Stimulated activated CD4-positive, alpha-beta T cell treated with anti-CD3 and anti-CD28 coated beads, Interleukin-15, amount 100 ng/mL, for 1 hour (primary cell): ENCODE measurements around the gene DNAJB13.

ENCODE experiments used
- DNase-seq, 2 donors: peaks; one replicate each; pipeline ENCODE4 v3.0.0-alpha.2; 2020; ENCODE audit warnings: low read depth in 1 of 2, low spot score in 1 of 2

Gene DNAJB13

GRCh38 chr11:73998846-73999575, 48.2 kb downstream of the DNAJB13 start:
- no peak for DNase-seq

- no peak for DNase-seq
Measured at GRCh38 chr11:73999581-74000306, 48.9 kb downstream of the DNAJB13 start.

- DNase-seq: no peak
Measured at GRCh38 chr11:74000307-74001133, 49.7 kb downstream of the DNAJB13 start.

- DNase-seq: no peak
Measured at GRCh38 chr11:74001822-74002286, 51.0 kb downstream of the DNAJB13 start.

- no peak for DNase-seq
Measured at GRCh38 chr11:74002832-74003231, 52.0 kb downstream of the DNAJB13 start.

- no peak for DNase-seq
Measured at GRCh38 chr11:74004046-74004695, 53.3 kb downstream of the DNAJB13 start.

- peak; percentile 52 to 66 for DNase-seq
Measured at GRCh38 chr11:74004759-74005615, 54.2 kb downstream of the DNAJB13 start.

- DNase-seq: no peak
Measured at GRCh38 chr11:74005721-74006517, 55.1 kb downstream of the DNAJB13 start.

- no peak for DNase-seq
Measured at GRCh38 chr11:74006743-74007304, 56.0 kb downstream of the DNAJB13 start.

GRCh38 chr11:74007691-74008372, 57.0 kb downstream of the DNAJB13 start:
- DNase-seq: no peak

GRCh38 chr11:74008373-74009229, 57.8 kb downstream of the DNAJB13 start, which contains the start of gene UCP3:
UCP3 (minus strand) TSS chr11:74009085; CDS start chr11:74007042, 2,043 bp downstream.
- DNase-seq: no peak

- no peak for DNase-seq
Measured at GRCh38 chr11:74009230-74009547, 58.4 kb downstream of the DNAJB13 start.

- no peak for DNase-seq
Measured at GRCh38 chr11:74009675-74010305, 59.0 kb downstream of the DNAJB13 start.

GRCh38 chr11:74010306-74011300, 59.8 kb downstream of the DNAJB13 start:
- no peak for DNase-seq

GRCh38 chr11:74011360-74012073, 60.7 kb downstream of the DNAJB13 start:
- no peak for DNase-seq
